K562 (cell line): Measurements from ENCODE around the gene KIAA1958. TPM values are rescaled to one million over a fixed set of nuclear protein-coding genes. Genes with fewer than 3 reads are reported as not detected.
A peak's percentile ranks its signal among the peaks of the same experiment; 100 is the strongest.

Experiments
- ATAC-seq: fragments of 200-7000 bp; cut with Tn5 transposase; 3 replicates; pipeline ENCODE4 v1.9.1; 2020; ENCODE audit warnings: moderate library complexity
- BruUV-seq: library from RNA; stranded (reverse); fragments of 400-500 nt; replicated peaks from 2 replicates; lab custom pipeline; 2021; lab: Mats Ljungman, UMichigan
- CTCF ChIA-PET: fragments of 300-600 bp; formaldehyde crosslinking; extraction: SDS; loops from one replicate; lab custom pipeline; 2021; ENCODE audit warnings: low intra/inter-chr PET ratio; lab: Yijun Ruan, JAX
- POLR2A ChIA-PET: fragments of 300-600, 350-650 bp; sonication (Branson Sonifier 250); formaldehyde crosslinking; extraction: SDS; loops from one replicate; lab custom pipeline; 2021; ENCODE audit warnings: antibody characterized with exemption, inconsistent platforms; lab: Yijun Ruan, JAX
- DNase-seq, 4 experiments: peaks; one replicate each; pipeline versions ENCODE4 v3.0.0 to v3.0.0-alpha.2; 2011 to 2018; ENCODE audit warnings: low spot score in 3 of 4, mixed read lengths in 3 of 4; ENCODE audit errors: extremely low read depth in 1 of 4
- FAIRE-seq: peaks from 2 replicates; lab custom pipeline; 2011; peaks lifted over from hg19 to GRCh38; lab: Jason Lieb, UNC
- H2AFZ ChIP-seq: 2 replicates; pipeline ENCODE4 v1.6.0; 2011; ENCODE audit warnings: low read depth, low read length, control low read depth, inconsistent platforms
- H3K27ac ChIP-seq: fragments of 200-600 bp; 3 replicates; pipeline ENCODE4 v1.8.0; 2011; ENCODE audit warnings: low read depth, mild to moderate bottlenecking, control low read depth, inconsistent platforms, low read length, moderate library complexity, mixed read lengths; ENCODE audit errors: extremely low read depth
- H3K27me3 ChIP-seq, 2 experiments: fragments of 300-600 bp in 1 of 2; 2 replicates in 1 of 2; 3 replicates in 1 of 2; pipeline versions ENCODE4 v1.6.0 to v1.8.0; 2011; ENCODE audit warnings: inconsistent platforms in 2 of 2, low read length in 2 of 2, mild to moderate bottlenecking in 1 of 2, mixed read lengths in 1 of 2, moderate library complexity in 1 of 2; ENCODE audit not compliant: control insufficient read depth in 2 of 2, insufficient read depth in 2 of 2
- H3K36me3 ChIP-seq: fragments of 300-600 bp; 3 replicates; pipeline ENCODE4 v1.8.0; 2011; ENCODE audit warnings: mild to moderate bottlenecking, low read length, inconsistent platforms; ENCODE audit not compliant: control insufficient read depth, insufficient read depth
- H3K4me1 ChIP-seq, 2 experiments: fragments of 200-600 bp in 1 of 2; replicated peaks in 1 of 2; 2 replicates in 1 of 2; 3 replicates in 1 of 2; pipeline versions ENCODE4 v1.5.1 to v1.8.0; 2011; ENCODE audit warnings: inconsistent platforms in 2 of 2, low read length in 2 of 2, mild to moderate bottlenecking in 1 of 2, mixed read lengths in 1 of 2, moderate library complexity in 1 of 2; ENCODE audit not compliant: control insufficient read depth in 2 of 2, insufficient read depth in 2 of 2
- H3K4me2 ChIP-seq: 2 replicates; pipeline ENCODE4 v1.6.1; 2011; ENCODE audit warnings: low read length, control low read depth, inconsistent platforms, mixed read lengths; ENCODE audit not compliant: insufficient read depth
- H3K4me3 ChIP-seq: fragments of 200-600 bp; sonication (generic), shearing (Covaris generic); 2 replicates; pipeline ENCODE4 v1.5.1; 2016; ENCODE audit warnings: control low read depth, inconsistent platforms
- H3K79me2 ChIP-seq: fragments of 200-600 bp; 3 replicates; pipeline ENCODE4 v1.8.0; 2011; ENCODE audit warnings: low read length, inconsistent platforms; ENCODE audit not compliant: control insufficient read depth, insufficient read depth
- H3K9ac ChIP-seq, 2 experiments: 2 replicates each; pipeline versions ENCODE4 v1.6.0 to v1.6.1; 2011; ENCODE audit warnings: low read depth in 2 of 2, low read length in 2 of 2, control low read depth in 1 of 2, inconsistent platforms in 1 of 2, mild to moderate bottlenecking in 1 of 2, mixed read lengths in 1 of 2; ENCODE audit not compliant: insufficient read depth in 1 of 2
- H3K9me1 ChIP-seq: one replicate; pipeline ENCODE4 v1.6.0; 2011; ENCODE audit warnings: inconsistent platforms, mild to moderate bottlenecking, low read length, moderate library complexity; ENCODE audit not compliant: control insufficient read depth, insufficient read depth
- H3K9me3 ChIP-seq: replicated peaks from 2 replicates; pipeline ENCODE4 v1.5.1; 2011; ENCODE audit warnings: low read depth, low read length, inconsistent platforms; ENCODE audit not compliant: control insufficient read depth, insufficient read depth
- H4K20me1 ChIP-seq: replicated peaks from 2 replicates; pipeline ENCODE4 v1.6.1; 2011; ENCODE audit warnings: low read length, inconsistent platforms, mixed read lengths; ENCODE audit not compliant: control insufficient read depth, insufficient read depth
- C11orf30 ChIP-seq: fragments of 450-650 bp; IDR thresholded peaks from 2 replicates; pipeline ENCODE4 v1.6.1; 2016; ENCODE audit warnings: low read depth, mild to moderate bottlenecking
- CREBBP ChIP-seq: IDR thresholded peaks from one replicate; pipeline ENCODE4 v1.6.1; 2012; ENCODE audit warnings: low read depth, mild to moderate bottlenecking, control low read depth, inconsistent platforms, low read length
- ELF1 ChIP-seq: fragments of 200-800 bp; sonication (Bioruptor generic); IDR thresholded peaks from 2 replicates; pipeline ENCODE4 v1.6.1; 2016; ENCODE audit warnings: missing genetic modification characterization, missing compliant biosample characterization
- FOXK2 ChIP-seq, 2 experiments: fragments of 450-650 bp; IDR thresholded peaks in 1 of 2; conservative IDR thresholded peaks in 1 of 2; 2 replicates each; pipeline ENCODE4 v1.6.1; 2016; ENCODE audit warnings: low read depth in 2 of 2, mild to moderate bottlenecking in 1 of 2
- KDM5B ChIP-seq: fragments of 200-600 bp; sonication (generic); IDR thresholded peaks from 2 replicates; pipeline ENCODE4 v1.6.1; 2012; ENCODE audit warnings: low read depth, mild to moderate bottlenecking, moderate library complexity, low read length, control low read depth, inconsistent platforms; ENCODE audit not compliant: insufficient replicate concordance
- MAFG ChIP-seq: fragments of 450-650 bp; conservative IDR thresholded peaks from 2 replicates; pipeline ENCODE4 v1.6.1; 2016; ENCODE audit warnings: missing genetic modification characterization, missing compliant biosample characterization
- NCOA4 ChIP-seq: fragments of 450-650 bp; IDR thresholded peaks from 2 replicates; pipeline ENCODE4 v1.6.1; 2018; ENCODE audit warnings: mild to moderate bottlenecking; ENCODE audit not compliant: partially characterized antibody
- SMARCA5 ChIP-seq: fragments of 450-650 bp; IDR thresholded peaks from 2 replicates; pipeline ENCODE4 v1.6.1; 2016
- TAF7 ChIP-seq: fragments of 450-650 bp; IDR thresholded peaks from 2 replicates; pipeline ENCODE4 v1.6.1; 2016; ENCODE audit warnings: missing genetic modification characterization, missing compliant biosample characterization
- ZNF184 ChIP-seq: sonication (generic); formaldehyde crosslinking; IDR thresholded peaks from 2 replicates; pipeline ENCODE4 v1.5.0; 2020; ENCODE audit warnings: missing genetic modification reagents
- ZNF695 ChIP-seq: fragments of 450-650 bp; formaldehyde crosslinking; IDR thresholded peaks from 2 replicates; pipeline ENCODE4 v1.4.0; 2020; ENCODE audit warnings: mild to moderate bottlenecking, moderate library complexity
- ZNF778 ChIP-seq: fragments of 450-650 bp; formaldehyde crosslinking; IDR thresholded peaks from 2 replicates; pipeline ENCODE4 v1.4.0; 2020; ENCODE audit warnings: mild to moderate bottlenecking, moderate library complexity
- WGBS: fragments of 100-300 bp; shearing (Covaris generic); methylation state at CpG from one replicate; pipeline ENCODE4 v1.1.6; 2016; ENCODE audit warnings: low coverage, mixed read lengths; ENCODE audit not compliant: insufficient coverage; ENCODE audit errors: missing lambda C conversion rate; 5-methylcytosine and 5-hydroxymethylcytosine counted together
- in situ Hi-C: fragments of 300-500 bp; cut with MboI; formaldehyde crosslinking; loops from 4 replicates; pipeline ENCODE4 v1.15.0; 2018; ENCODE audit warnings: inconsistent platforms, mixed read lengths
- intact Hi-C: fragments of 100-400 bp; cut with micrococcal nuclease; formaldehyde crosslinking; loops from 2 replicates; pipeline ENCODE4 v1.14.2; 2022
- polyA plus RNA-seq, 8 experiments: library from polyadenylated mRNA; depleted of rRNA in 4 of 8; stranded (reverse) in 5 of 8; unstranded in 3 of 8; fragments of >200 nt; fragmentation: Nextera tagmentation in 2 of 8; fragmentation: Illumina TruSeq in 1 of 8; extraction: Ambion mirVana in 2 of 8; extraction: Trizol in 1 of 8; gene quantifications; 2 replicates each; pipeline versions ENCODE4 v1.2.1 to v1.2.3, GENCODE V29; 2011 to 2014; ENCODE audit warnings: inconsistent platforms in 1 of 8, missing spikeins in 1 of 8
- total RNA-seq, 7 experiments: library from RNA; depleted of rRNA in 6 of 7; stranded (reverse); fragments of >200 nt in 6 of 7; fragmentation: Illumina TruSeq in 2 of 7; extraction: Trizol in 2 of 7; gene quantifications; 2 replicates each; pipeline versions ENCODE4 v1.2.1 to v1.2.3, GENCODE V29; 2011 to 2021; ENCODE audit warnings: low replicate concordance in 1 of 7
- TF ChIP-seq, protein P1 (sequence below): fragments of 450-650 bp; formaldehyde crosslinking; IDR thresholded peaks from 2 replicates; pipeline ENCODE4 v1.4.0; 2022; ENCODE audit warnings: missing genetic modification characterization
- TF ChIP-seq, protein P2 (sequence below): fragments of 250-450 bp; sonication (Bioruptor Pico); IDR thresholded peaks from 2 replicates; pipeline ENCODE4 v1.8.0; 2021; ENCODE audit warnings: moderate library complexity, mild to moderate bottlenecking, inconsistent platforms
- TF ChIP-seq, protein P3 (sequence below): sonication (generic); formaldehyde crosslinking; IDR thresholded peaks from 2 replicates; pipeline ENCODE4 v1.8.0; 2022; ENCODE audit warnings: mild to moderate bottlenecking, missing genetic modification reagents
- TF ChIP-seq, protein P4 (sequence below): sonication (generic); formaldehyde crosslinking; IDR thresholded peaks from 2 replicates; pipeline ENCODE4 v1.8.0; 2022; ENCODE audit warnings: mild to moderate bottlenecking, missing genetic modification reagents, borderline replicate concordance

Gene KIAA1958
- total and polyA plus RNA-seq, 9 of the 15 experiments (the other 6 are each of a cell fraction or from before 2014, with no cell fraction given), result 1.1 to 16.0 (median 10.1) TPM

DNA sequence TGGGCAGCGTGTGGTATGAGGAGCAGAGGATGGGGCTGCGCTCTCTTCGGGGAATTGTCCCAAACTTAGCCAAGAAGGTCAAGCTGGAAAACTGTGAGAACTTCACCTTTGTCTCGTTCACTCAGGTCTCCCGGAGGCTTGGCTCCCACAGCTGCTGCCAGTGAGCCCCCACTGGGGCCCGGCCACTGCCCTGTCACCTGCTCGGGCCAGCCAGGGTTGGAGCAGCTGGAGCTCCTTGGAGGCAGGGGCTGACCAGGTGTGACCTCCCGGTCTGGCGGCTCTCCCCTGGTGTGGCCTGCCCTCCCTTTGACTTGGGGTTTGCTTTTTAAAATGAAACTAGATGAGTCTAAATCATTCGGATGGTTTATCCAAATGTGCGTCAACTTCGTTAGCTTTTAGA is 173.3 kb downstream of the KIAA1958 start (continued):
- TF ChIP-seq, protein P1, sequence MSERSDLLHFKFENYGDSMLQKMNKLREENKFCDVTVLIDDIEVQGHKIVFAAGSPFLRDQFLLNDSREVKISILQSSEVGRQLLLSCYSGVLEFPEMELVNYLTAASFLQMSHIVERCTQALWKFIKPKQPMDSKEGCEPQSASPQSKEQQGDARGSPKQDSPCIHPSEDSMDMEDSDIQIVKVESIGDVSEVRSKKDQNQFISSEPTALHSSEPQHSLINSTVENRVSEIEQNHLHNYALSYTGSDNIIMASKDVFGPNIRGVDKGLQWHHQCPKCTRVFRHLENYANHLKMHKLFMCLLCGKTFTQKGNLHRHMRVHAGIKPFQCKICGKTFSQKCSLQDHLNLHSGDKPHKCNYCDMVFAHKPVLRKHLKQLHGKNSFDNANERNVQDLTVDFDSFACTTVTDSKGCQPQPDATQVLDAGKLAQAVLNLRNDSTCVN, result no peak
- no peak for TF ChIP-seq CREBBP
- TF ChIP-seq, protein P2, sequence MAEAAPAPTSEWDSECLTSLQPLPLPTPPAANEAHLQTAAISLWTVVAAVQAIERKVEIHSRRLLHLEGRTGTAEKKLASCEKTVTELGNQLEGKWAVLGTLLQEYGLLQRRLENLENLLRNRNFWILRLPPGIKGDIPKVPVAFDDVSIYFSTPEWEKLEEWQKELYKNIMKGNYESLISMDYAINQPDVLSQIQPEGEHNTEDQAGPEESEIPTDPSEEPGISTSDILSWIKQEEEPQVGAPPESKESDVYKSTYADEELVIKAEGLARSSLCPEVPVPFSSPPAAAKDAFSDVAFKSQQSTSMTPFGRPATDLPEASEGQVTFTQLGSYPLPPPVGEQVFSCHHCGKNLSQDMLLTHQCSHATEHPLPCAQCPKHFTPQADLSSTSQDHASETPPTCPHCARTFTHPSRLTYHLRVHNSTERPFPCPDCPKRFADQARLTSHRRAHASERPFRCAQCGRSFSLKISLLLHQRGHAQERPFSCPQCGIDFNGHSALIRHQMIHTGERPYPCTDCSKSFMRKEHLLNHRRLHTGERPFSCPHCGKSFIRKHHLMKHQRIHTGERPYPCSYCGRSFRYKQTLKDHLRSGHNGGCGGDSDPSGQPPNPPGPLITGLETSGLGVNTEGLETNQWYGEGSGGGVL, result no peak
- TF ChIP-seq, protein P3, sequence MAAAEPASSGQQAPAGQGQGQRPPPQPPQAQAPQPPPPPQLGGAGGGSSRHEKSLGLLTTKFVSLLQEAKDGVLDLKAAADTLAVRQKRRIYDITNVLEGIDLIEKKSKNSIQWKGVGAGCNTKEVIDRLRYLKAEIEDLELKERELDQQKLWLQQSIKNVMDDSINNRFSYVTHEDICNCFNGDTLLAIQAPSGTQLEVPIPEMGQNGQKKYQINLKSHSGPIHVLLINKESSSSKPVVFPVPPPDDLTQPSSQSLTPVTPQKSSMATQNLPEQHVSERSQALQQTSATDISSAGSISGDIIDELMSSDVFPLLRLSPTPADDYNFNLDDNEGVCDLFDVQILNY (CRISPR knock-in tag), result no peak
- TF ChIP-seq ZNF695, result no peak
- TF ChIP-seq SMARCA5, result no peak

DNA sequence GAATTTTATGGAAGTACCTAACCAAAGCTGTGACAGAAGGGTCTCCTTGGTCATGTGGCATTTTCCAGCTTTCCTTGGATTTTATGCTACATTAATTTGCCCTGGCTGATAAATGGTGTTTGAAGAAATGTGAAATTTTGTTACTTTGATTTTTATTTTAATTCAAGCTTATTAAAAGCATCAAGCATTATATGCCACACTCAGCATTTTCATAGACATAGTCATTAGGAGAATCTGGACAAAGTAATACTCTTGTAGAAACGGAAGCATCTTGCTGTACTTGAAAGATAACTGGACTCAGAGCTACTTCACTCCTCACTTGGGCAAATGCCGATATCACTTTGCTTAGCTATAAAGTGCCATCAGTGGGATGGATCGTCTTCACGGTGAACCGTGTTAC is 177.1 kb downstream of the KIAA1958 start:
- H3K9ac ChIP-seq, result no peak overlapping the region
- intact Hi-C loops, result loop anchor here (10.0 kb wide), 1 partner anchor 131 kb away; no protein-coding TSS in a partner anchor
- no peak overlapping the region for H2AFZ ChIP-seq
- H3K36me3 ChIP-seq, result no peaks in the 10 kb centered on the region
- H3K4me3 ChIP-seq, result no peak overlapping the region
- CTCF ChIA-PET, result no interaction called here
- H3K4me2 ChIP-seq, result no peak overlapping the region
- ATAC-seq (no peak), DNase-seq (no peak), FAIRE-seq (peak; percentile 46)
- H3K9me3 ChIP-seq, result no peaks in the 10 kb centered on the region
- H3K27ac ChIP-seq, result no peak overlapping the region
- H3K9me1 ChIP-seq, result no peaks in the 10 kb centered on the region
- WGBS, result 46% methylated on average over 5 of the region's 5 CpGs
- 0 out of 5 replicates have a peak, but pooled peaks cover 0 to 2% of the 10 kb centered on the region in 2 experiments for H3K27me3 ChIP-seq
- H3K4me1 ChIP-seq, result peaks cover 0 to 6% of the 10 kb centered on the region in 2 experiments; a peak in 1 of 5 replicates
- BruUV-seq, result no TSS peak
- POLR2A ChIA-PET, result interaction anchor here (0.7 to 1.0 kb wide), 3 partner anchors 8 to 313 kb away, joined by 3 read pairs; no protein-coding TSS in a partner anchor
- no peaks in the 10 kb centered on the region for H3K79me2 ChIP-seq
- in situ Hi-C loops, result no loop called here
- H4K20me1 ChIP-seq, result no peaks in the 10 kb centered on the region
- no peak for TF ChIP-seq TAF7 (tag)
- TF ChIP-seq, protein P4, sequence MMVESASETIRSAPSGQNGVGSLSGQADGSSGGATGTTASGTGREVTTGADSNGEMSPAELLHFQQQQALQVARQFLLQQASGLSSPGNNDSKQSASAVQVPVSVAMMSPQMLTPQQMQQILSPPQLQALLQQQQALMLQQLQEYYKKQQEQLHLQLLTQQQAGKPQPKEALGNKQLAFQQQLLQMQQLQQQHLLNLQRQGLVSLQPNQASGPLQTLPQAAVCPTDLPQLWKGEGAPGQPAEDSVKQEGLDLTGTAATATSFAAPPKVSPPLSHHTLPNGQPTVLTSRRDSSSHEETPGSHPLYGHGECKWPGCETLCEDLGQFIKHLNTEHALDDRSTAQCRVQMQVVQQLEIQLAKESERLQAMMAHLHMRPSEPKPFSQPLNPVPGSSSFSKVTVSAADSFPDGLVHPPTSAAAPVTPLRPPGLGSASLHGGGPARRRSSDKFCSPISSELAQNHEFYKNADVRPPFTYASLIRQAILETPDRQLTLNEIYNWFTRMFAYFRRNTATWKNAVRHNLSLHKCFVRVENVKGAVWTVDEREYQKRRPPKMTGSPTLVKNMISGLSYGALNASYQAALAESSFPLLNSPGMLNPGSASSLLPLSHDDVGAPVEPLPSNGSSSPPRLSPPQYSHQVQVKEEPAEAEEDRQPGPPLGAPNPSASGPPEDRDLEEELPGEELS (CRISPR knock-in tag), result no peak
- TF ChIP-seq C11orf30, result peak; percentile 72
- TF ChIP-seq FOXK2 (conservative IDR thresholded peaks at IDR 0.05 in 1 of 2, IDR thresholded peaks at IDR 0.05 in 1 of 2; ENCODE audit: low read depth in 2 of 2), result no peak
- TF ChIP-seq MAFG (tag), result peak; percentile 57
- TF ChIP-seq ELF1 (tag), result no peak
- no peak for TF ChIP-seq ZNF184 (CRISPR knock-in tag)
- no peak for TF ChIP-seq KDM5B
- TF ChIP-seq NCOA4, result no peak
- TF ChIP-seq ZNF778, result no peak
